H1 (cell line): ENCODE measurements around the gene RHO.

Experiments
- CTCF ChIP-seq, 3 experiments: IDR thresholded peaks; 1 replicate in 2 of 3; 2 replicates in 1 of 3; pipeline versions ENCODE4 v1.5.1 to v1.6.1; 2011; ENCODE audit warnings: low read length in 3 of 3, mild to moderate bottlenecking in 3 of 3, inconsistent platforms in 2 of 3, low read depth in 1 of 3, moderate library complexity in 1 of 3; ENCODE audit not compliant: insufficient read depth in 1 of 3; ENCODE audit errors: control extremely low read depth in 1 of 3
- POLR2A ChIP-seq, 2 experiments: IDR thresholded peaks; 1 replicate in 1 of 2; 2 replicates in 1 of 2; pipeline ENCODE4 v1.6.1; 2011; ENCODE audit warnings: low read depth in 2 of 2, low read length in 2 of 2, mild to moderate bottlenecking in 2 of 2; ENCODE audit errors: control extremely low read depth in 1 of 2
- POLR2AphosphoS5 ChIP-seq: IDR thresholded peaks from 2 replicates; pipeline ENCODE4 v1.6.1; 2011; ENCODE audit warnings: low read depth, low read length
- RAD21 ChIP-seq, 2 experiments: IDR thresholded peaks in 1 of 2; conservative IDR thresholded peaks in 1 of 2; 2 replicates each; pipeline ENCODE4 v1.6.1; 2011; ENCODE audit warnings: low read depth in 2 of 2, low read length in 2 of 2, improper control_type of control experiment in 1 of 2, inconsistent platforms in 1 of 2, mild to moderate bottlenecking in 1 of 2, moderate library complexity in 1 of 2
- TAF1 ChIP-seq: IDR thresholded peaks from 2 replicates; pipeline ENCODE4 v1.6.1; 2011; ENCODE audit warnings: mild to moderate bottlenecking, low read depth, low read length

DNA sequence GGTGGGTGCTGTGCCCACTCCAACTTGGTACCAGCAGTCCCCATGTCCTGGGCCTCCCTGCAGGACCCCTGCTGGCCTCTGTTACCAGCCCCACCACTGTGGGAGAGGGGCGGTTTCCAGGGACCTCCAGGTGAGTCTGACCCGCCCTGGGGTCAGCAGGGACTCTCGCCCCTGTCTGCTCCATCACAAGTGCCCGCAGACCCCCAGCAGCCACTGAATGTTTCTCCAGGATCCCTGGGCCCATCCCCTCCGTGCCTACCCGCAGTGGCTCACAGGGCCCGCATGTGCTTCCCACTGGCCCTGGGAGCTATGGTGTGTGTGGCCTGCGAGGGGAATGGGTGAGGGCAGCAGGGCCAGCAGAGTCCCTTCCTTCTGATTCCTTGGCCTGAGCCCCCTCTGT, 9.9 kb upstream of the RHO start:
- TF ChIP-seq CTCF (IDR thresholded peaks at IDR 0.05; ENCODE audit: control extremely low read depth in 1 of 3, insufficient read depth in 1 of 3, low read depth in 1 of 3, low read length in 3 of 3) (no peak), POLR2A (IDR thresholded peaks at IDR 0.05; ENCODE audit: control extremely low read depth in 1 of 2, low read depth in 2 of 2, low read length in 2 of 2) (no peak), TAF1 (no peak), POLR2AphosphoS5 (no peak), RAD21 (IDR thresholded peaks at IDR 0.05 in 1 of 2, conservative IDR thresholded peaks at IDR 0.05 in 1 of 2; ENCODE audit: low read depth in 2 of 2, low read length in 2 of 2) (no peak)
